GM21529 (cell line): Measurements from ENCODE around the gene TSPAN32.
"Not testable (repeated sequence)": the region's sequence is repeated elsewhere in the genome, so short reads cannot be mapped to it uniquely, and the experiment has no call there.

Source experiments
- ATAC-seq: cut with Tn5 transposase; IDR thresholded peaks from one replicate; pipeline ENCODE4 v1.9.1; 2021; ENCODE audit not compliant: unreplicated experiment

Gene TSPAN32

DNA sequence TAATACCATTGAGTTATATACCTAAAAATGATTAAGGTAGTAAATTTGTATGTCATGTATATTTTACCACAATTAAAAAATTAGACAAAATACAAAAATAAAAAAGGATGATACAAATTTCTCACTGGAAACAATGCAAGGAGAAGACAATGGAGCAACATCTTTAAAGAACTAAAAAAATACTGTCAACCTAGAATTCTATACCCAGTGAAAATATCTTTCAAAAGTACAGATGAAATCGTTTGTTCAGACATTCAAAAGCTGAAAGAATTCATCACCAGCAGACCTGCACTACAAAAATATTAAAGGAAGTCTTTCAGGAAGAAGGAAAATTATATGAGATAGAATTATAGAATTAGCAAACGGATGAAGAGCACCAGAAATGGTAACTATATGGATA is 21.6 kb upstream of the TSPAN32 start:
- no peak for ATAC-seq

DNA sequence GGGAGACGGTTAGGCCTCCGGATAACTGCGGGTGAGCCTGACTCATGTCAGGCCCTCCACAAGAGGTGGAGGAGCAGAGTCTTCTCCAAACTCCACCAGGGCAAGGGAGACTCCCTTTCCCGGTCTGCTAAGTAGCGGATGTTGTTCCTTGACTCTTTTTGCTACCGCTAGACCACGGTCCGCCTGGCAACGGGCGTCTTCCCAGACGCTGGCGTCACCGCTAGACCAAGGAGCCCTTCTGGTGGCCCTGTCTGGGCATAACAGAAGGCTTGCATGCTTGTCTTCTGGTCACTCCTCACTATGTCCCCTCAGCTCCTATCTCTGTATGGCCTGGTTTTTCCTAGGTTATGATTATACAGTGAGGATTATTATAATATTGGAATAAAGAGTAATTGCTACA is 15.5 kb upstream of the TSPAN32 start:
- not testable (repeated sequence) for ATAC-seq

DNA sequence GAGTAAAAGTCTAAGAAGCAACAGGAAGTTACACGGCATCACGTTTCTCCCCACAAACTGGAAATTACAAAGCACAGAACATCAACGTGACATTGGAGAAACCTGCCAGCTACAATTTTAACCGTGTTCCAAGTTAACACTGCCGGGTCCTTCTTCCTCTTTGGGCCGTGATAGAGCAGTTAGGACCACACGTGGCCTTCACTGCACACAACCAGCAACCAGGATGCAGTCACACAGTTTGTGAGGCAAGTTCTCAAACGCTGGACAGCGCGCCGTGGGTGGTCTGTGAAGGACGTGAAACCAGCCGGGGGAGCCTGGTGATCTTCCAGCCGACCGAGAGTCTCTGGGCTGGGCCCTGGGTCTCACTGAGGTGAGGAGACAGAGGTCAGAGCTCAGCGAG is 14.7 kb upstream of the TSPAN32 start:
- ATAC-seq = no peak

DNA sequence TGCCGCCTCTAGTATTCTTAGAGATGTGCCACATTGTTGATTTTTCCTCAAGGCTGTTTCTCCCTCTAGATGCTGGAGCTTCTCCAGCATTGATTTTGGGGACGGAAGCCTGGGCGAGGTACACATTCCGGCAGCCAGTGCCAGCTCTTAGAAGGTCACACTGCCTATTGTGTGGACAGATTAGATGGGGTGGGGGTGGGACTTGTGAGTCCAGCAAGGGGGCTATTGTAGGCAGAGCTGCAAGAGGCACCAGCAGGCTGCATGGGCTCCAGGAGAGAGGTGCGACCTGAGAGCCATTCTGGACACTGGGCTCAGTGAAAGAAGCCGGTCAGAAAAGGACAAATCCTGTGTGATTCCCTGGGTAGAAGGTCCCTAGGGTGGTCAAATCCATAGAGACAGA is 12.5 kb upstream of the TSPAN32 start:
- ATAC-seq = no peak

DNA sequence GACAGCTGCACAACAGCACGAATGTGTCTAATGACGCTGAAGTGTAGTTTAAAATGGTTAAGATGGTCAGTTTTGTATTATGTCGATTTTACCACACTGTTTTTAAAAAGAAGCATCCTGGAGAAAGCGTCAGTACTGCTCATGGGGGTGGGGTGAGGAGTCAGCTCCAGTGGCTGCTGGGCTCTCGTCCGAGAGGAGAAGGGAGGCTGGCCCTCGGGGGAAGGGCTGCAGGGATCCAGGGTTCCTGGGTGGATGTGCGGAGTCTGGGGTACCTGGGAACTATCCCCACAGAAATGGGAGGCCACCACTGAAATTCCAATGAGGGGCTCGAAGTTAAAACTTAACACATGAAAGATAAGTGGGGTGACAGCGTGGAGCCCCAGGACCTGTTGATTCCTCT is 12.0 kb upstream of the TSPAN32 start:
- no peak for ATAC-seq

DNA sequence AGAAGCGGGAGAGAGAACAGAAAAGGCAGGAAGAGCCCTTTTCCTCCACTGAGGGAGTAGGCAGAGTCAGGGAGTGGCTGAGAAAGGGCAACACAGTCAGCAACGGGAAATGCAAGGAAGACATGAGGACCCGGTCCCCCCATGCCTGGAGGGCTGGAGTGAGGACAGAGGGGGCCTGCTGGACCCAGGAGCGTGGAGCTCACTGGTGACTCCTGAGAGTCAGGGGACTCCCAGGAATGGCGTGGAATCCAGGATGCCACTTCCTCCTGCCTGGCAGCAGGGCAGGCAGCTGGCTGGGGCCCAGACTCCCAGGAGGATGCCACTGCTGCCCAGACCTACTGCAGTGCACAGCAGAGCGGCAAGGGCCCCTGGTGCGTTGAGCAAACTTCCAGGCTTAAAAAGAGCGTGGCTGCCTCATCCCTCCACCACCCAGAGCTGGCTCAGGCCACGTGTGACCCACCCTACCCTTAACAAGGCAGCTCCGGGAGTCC is 11.4 kb upstream of the TSPAN32 start:
- ATAC-seq = no peak

DNA sequence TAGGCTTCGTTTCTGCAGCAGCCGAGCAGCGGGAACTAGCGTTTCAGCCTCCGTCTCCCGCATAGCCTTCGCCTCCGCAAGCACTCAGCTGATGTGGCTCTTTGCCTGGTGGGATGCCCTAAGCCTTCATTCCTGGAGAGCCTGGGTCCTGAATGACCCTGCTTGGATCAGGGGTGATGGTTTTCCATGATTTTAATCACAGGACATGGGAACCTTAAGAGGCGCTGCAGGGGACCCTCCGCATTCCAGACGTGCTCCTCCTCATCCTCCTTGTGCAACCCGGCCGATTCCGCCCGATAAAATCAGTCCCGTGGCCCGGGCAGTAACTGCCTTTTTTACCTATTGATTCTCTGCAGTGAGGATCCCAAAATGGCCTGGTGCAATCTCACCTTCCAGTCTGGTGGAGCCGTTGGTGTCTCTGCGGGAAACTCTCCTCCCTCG is 8.3 kb upstream of the TSPAN32 start:
- no peak for ATAC-seq

DNA sequence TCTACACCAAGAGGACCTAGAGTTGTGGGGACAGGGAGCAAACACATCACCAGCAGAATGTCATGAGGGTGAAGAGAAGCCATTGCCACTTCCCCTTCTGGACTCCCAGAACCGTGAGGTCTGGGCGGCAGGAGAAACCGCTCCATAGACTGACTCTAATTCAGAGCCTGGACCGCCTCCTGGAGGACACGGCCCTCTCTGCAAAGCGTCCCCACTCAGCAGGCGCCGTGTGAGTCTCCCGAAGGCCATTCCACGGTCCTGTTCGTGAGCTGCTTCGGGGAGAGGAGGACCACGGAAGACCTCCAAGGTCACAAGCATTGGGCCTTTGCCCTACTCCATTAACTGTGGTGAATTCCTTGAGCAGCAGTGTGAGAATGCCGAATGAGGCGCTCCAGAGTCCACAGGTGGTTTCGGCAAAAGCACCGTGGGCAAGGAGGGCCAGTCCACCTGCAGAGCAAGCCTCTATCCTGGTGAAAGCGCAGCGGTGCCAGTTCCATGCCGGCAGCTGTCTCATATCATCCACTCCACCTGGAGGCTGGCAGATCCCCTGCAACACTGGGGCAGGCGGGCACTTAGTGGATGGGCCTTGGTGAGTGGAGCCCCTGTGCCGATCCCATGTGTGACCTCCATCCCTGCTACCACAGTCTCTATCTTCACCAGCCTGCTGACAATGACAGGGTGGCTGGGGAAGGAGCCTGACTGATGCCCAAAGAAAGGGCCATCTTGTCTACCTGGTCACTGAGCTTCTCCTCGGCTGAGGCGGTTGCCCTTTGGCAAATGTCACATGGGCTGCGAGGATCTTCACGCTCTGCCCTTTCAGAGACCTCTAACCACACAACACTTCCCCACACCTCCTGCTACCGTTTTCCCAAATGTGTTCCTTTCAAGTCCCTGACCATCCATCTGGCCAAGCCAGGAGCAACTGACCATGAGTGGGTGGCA is 7.6 kb upstream of the TSPAN32 start:
- no peak for ATAC-seq

DNA sequence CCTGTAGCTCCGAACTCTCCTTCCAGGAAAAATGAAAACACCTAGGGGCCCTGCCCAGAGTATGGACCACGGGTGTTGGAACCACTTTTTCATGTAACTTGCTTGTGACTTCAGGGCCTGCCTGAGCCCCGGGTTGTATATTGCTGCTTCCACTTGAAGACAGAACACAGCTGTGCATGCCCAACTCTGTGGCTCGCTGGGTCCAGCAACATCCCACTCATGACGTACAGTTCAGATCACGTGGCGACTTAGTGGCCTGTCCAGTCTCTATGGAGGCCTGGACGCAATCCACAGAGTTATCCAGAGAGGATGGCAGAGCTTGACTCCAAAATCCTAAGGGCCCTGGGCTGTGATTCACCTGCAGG is 6.9 kb upstream of the TSPAN32 start:
- no peak for ATAC-seq

DNA sequence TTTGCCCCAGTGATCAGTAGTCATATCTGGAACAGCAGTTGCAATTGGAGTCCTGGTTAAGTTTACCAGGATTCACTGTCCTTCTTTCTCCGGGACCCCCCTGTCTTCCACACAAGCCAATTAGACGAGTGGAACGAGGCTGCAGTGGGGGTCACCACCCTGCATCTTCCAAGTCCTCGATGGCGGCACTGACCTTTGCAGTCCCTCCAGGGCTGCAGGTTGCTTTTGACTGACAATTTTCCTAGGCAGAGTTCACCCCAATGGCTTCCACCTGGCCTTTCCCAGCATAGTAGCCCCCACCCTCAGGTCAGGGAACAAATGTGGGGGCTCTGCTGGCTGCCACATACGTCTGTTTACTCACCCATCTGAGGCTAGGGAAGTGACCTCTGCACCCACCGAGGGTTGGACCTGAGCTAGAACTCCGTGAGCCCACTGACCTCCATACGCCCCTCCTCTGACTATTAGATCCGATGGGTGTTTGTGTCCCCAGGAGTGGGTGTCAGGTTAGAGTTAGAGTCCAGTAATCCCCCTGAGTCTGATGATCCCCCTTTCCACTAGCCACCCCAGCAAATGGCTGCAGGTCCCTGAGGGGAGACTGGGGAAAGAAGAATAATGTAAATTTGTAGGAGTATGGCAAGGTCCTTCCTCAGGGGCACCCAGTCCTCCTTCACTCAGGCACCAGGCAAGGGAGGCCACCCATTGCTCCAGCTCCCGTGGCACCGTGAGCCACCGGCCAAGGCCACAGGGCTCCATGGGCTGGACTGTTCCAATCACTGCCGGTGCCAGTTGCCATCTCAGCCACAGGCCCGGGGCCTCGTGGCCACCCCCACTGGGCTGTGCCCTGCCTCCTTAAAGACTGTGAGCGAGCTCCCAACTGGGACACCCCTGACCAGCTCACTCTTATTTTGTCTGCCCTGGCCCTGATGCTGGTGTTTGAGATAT is 5.6 kb upstream of the TSPAN32 start:
- ATAC-seq = no peak

DNA sequence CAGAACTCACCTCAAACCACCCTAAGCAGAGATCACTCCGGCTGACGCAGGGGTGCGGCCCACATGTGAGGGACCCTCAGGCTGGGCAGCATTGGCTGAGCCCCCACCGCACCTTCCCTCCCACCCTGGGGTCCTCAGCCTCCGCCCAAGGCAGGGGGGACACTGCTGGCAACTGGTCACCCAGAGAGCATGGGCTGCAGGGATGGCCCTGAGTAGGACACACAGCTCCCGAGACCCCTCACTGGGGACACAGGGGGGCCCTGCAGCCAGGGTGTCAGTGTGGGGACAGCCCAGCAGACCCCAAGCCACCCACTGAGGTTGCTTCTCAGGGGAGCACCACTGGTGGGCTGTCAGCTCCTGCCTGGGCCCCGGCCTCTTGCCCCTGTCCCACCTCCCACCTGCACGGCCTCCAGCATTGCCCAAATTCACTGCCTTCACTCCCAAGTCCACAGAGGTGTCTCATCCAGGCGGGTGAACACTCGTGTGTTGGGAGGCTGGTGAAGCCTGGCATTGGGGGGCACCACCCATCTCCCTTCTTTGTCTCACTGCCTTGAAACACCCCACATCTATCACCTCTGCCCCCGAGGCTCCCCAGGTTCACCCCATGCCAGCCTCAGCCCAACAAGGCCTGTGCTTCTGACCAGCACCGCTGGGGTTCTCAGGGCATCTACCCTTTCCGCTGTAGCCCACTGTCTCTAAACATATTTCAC is 4.7 kb upstream of the TSPAN32 start:
- ATAC-seq = no peak

DNA sequence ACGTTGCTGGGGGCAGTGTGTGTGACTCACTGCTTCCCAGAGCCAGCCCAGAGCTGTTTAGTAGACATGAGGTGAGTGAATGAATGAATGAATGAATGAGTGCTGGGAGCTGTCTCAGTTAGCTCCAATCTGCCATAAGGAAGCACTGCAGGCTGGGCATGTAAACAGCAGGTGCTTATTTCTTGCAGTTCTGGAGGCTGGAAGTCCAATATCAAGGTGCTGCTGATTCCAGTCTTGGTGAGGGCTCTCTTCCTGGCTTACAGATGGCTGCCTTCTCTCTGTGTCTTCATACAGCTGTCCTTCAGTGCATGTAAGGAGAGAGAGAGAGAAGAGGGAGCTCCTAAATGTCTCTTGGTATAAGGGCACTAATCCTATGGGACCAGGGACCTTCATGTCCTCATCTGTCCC is 4.2 kb upstream of the TSPAN32 start:
- no peak for ATAC-seq

DNA sequence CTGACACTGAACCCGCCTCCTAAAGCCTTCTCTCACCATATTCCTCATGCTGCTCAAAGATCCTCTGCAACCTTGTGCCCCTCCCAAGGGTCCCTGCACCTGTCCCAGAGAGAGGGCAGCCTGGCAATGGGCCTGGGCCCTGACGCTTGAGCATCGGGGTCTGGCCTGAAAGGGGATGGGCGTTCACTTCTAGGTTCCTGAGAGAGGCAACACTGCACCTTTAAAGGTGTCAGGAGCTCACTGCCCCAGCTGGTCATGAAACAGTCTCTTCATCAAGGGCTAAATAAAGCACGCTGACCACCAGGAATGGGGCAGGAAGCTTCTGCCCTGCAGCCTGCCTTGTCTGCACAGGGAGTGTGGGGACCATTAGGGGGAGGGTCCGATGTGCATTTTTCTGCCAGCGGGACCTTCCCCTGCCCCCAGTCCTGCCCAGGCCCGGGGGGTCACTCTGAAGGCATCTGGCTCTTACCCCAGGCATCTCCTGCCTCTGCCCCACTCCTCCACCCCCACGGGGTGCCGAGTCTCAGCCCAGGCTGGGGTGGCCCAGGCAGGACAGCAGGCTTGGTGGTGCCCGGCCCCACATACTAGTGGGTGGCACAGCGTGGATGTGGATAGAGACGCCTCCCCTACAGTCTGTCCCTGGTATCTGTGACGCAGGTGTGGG is 3.5 kb upstream of the TSPAN32 start:
- no peak for ATAC-seq

DNA sequence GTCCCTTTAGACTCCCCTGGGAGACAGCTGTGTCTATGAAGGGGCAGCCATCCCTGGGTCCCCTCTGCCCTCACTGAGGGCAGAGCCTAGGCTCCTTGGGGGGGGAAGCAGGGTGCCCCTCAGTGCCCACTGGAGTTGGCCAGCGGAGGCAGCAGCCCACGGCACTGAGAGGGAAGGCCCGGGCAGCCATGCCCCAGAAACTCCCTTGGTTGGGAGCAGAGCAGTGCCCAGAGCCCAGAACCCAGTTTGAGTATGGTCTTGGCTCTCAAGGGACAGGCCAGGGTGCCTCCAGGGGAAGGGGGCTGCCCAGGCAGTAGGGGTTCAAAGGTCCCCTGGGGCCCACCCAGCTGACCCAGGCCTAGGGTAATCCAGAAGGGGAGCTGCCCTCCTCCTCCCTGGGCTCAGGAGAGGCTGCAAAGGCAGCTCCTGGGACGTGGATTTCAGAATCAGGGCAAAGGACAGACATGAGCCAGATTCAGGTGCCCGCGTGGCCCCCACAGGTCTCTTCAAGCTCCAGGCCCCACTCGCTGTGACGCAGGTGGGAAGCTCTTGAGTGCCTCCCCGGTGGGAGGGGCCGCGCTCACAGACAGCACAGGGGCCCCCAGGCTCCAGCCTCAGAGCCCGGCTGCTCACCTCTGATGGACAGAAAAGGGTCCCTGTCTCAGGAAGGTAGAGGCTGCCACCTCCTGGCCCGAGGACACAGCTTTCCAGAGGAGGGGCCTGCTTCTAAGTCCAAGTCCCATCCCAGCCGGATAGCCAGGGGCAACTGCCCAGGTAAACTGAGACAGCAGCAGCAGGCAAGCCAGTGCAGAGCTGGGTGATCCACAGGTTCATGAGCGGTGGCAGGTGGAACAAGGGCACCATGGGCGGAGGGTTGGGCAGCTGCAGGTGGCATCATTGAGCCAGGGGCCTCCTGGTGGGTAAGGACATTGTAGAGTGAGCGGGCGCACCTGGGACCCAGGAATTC is 2.7 kb upstream of the TSPAN32 start:
- ATAC-seq = no peak

DNA sequence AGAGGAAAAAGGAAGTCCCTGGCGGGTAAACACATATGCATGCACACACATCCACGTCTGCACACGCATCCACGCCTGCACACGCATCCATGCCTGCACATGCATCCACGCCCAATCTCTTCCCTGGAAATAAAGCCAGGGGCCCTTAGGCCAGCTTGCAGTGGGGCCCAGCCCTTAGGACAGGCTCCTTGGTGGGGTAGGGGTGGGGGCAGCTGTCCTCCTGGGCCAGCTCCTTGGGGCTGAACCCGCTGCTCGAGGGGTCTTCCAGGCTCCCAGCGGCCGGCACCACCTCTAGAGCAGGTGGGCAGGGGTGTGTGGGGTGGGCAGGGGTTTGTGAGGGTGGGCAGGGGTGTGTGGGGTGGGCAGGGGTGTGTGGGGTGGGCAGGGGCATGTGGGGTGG is 2.0 kb upstream of the TSPAN32 start:
- no peak for ATAC-seq

DNA sequence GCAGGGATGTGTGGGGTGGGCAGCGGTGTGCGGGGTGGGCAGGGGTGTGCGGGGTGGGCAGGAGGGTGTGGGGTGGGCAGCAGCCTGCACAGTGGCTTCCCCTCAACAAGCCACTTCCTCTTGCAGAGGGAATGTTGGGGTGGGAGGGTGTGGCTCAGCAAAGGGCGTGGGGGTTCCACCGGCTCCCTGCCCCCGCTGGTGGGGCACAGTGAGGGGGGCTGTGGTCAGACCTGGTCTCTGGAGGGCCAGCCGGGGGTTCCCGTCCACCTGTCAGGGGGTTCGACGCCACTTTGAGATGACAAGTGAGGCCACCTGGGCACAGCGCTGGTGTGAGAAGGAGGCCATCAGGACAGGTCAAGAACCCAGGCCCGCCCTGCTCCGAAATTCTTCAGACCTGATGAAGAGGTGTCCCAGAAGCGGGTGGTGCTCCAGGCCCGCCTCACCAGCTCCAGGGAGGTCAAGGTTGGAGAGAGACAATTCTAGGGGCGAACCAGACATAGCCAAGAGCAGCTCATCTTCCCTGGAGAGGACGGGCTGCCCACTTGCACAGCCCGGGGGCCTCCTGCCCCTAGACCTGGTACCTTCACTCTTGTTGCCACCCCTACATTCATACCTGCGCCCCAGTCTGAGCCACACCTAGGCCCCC is 1.4 kb upstream of the TSPAN32 start:
- no peak for ATAC-seq

DNA sequence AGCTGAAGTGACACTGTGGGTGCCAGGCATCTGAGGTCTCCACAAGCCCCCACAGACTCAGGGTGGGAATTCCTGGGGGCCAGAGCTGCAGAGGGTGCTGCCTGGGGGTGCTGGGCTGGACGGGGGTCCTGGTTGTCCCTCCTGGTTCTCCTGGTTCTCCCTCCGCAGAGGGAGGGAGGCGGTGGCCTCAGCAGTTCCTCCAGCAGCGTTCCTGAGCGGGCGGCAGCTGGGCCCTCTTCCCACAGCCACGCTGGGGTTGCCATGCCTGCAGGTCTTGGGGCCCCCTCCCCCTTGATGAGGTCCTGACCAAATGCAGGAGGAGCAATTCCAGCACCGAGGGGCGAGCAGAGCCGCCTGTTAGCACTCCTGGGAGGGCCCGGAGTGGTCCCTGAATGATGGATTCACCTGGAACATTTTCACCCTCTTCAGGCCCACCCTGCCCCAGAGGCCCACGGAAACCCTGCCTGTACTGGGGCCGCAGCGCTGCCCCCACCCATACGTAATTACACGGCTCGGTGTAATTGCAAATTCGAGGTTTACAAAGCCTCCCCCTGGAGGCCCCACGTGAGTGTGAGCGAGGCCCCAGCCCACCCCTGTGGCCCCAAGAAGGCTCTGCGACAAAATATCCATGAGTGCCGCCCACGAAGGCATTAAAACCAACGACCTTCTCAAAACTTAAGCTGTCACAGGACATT is 730 bp upstream of the TSPAN32 start:
- no peak for ATAC-seq

DNA sequence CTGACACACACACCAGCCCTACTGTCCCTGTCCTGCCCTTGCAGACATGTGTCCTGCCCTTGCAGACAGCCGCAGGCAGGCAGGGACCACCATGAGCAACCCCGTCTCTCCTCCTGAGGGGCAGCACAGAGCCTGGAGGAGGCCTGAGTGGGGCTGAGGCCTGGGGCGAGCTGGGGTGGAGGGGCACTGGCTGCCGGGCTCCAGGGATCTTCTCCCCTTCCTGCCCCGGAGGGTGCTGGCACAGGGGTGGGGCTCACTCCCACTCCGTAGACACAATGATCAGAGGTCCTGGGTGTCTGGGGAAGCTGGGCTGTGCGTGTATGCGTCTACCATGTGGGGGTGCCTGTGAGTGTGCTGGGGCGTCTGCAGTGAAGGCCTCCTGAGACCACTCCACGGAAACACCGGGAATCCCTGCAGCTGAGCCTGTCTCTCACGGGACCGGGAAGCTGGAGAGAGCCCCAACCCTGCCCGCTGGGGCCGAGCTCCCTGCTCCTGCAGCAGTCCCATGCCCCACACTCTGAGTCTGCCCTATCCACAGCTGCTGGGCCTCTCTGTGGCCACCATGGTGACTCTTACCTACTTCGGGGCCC is 588 bp downstream of the TSPAN32 start:
- no peak for ATAC-seq
